ENCODE data around the gene CFAP206.

CFAP206 gene, protein sequence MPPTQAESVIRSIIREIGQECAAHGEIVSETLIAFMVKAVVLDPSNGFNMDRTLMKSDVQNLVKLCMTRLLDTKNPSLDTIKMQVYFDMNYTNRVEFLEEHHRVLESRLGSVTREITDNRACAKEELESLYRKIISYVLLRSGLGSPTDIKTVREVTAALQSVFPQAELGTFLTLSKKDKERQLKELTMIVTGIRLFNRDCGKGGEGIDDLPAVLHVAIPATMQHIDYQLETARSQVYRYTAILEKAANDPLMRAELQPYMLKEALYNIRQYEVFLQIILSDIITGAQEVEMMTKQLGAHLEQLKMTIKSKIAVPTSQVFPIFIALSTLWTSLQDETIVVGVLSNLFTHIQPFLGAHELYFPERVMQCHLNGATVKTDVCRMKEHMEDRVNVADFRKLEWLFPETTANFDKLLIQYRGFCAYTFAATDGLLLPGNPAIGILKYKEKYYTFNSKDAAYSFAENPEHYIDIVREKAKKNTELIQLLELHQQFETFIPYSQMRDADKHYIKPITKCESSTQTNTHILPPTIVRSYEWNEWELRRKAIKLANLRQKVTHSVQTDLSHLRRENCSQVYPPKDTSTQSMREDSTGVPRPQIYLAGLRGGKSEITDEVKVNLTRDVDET
- 0.07 to 0.48 reads per million in 2 donors for total RNA-seq

DNA sequence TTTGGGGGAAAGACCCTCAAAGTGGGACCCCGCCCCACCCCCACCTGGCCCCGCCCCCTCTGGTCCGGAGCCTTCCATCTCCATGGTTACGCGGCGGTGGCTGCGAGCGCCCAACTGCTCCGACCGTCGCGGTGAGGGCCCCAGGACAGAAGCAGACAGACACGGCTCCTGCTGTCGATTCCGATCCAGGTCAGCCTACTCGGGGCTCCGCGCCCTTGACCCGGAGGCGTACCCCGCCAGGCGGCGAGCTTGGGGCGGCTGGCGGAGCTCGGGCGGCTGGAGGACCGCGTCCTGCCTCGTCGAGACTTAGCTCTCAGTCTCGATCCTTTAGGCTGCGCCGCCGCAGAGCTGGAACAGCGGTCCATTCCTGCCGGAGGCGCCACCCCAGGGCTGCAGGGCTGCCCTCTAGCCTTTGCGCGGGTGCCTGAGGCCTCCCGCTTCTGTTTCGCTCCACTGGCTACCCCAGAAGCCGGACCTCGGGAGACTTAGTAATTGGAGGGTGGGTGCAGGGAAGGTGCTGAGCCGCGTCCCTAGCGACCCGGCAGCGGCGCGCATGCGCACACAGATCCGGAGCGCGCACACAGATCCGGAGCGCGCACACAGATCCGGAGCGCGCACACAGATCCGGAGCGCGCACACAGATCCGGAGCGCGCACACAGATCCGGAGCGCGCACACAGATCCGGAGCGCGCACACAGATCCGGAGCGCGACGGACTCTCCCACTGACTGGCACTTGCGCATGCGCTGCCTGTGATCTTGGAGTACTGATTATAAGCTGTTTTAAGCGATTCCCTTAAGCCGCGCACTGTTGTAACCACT lies at the start of gene CFAP206:
Gene CFAP206 (plus strand): TSS at position 72 of the 820 bp plus-strand sequence. CDS start 1,868 bp downstream, outside the sequence.
- DNase-seq: peak; percentile 70

DNA sequence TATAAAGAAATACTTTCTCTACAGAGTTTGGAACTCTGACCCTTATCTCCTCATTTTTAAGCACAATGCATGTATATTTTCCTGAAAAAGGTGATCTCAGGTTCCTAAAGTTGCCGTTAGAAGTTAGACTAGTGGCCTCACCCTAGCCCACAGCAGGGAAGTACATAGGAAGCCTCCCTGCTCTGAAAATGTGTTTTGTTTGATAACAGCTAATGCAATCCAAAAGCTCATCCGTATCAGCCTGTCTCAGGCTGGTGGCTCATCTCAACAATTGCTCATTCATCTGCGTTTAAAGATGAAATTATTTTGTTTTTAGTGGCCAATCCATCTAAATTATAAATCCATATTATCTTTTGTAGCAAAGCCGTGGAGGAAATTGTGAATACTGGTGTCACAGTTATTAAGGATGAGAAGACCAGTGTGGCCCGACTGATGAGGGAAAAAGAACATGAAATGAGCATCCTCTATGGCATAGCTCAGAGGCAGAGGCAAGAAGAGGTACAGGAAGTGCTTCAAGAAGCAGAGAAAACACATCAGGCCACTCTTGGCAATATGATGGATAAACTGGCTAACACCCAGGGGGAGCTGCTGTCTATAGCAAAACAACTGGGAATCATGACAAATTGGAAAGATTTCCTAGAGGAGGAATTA lies 43.0 kb upstream of the CFAP206 start:
- no peak for DNase-seq

- no peak for DNase-seq
Measured at GRCh38 chr6:87366072-87366827, 41.5 kb upstream of the CFAP206 start.

DNA sequence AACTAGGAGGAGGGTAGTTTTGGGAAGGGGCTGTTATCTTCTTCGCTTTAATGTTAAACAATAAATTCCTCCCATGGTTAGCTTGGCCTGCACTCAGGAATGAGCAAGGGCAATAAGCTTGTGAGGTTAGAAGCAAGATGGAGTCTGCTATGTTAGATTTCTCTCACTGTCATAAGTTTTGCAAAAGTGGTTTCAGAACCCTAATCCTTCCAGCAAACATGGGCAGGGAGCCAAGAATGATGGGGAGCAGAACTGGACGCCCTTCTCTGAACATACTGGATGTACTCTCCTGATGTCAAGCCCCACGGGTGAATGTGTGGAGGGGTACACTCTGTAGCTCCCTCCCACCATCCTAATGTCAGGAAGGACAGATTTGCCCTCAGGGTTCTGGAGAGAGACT lies 40.9 kb upstream of the CFAP206 start:
- no peak for DNase-seq

- no peak for DNase-seq
Measured at GRCh38 chr6:87373377-87373776, 34.4 kb upstream of the CFAP206 start.

DNA sequence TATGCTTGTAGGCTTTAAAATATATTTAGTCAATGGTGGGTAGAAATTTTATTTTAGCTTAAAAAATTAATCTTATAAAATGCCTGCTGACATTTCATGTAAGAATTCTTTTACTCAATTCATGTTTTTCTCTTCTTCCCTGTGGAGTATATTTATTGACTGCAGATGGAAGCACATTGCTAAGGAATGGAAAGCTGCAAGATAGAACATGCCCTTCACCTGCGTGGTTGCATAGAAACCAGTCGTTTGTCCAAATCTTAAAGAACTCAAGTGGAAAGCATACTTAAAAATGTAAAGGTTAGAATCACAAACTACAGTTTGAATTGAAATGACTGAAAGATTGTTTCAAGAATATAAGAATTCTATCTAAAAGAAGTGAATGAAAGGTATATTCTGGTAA lies 32.5 kb upstream of the CFAP206 start:
- DNase-seq: no peak

DNA sequence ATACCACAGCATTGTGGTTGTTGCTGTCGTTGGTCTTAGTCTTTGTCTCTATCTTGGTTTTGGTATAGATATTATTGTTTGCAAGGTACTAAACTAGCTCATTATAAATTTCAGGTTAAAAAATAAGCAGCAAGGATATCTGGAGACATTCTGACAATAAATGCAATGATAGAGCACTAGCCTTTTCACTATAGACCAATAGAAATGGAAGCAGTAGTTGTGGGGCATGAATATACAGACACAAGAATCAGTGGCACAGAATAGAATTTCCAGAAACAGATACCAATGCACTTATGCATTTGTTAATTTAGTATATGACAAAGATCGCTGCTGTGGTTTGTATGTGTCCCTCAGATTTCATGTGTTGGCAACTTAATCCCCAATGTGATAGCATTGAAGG lies 31.1 kb upstream of the CFAP206 start:
- DNase-seq: no peak

GRCh38 chr6:87378947-87379346 lies 28.8 kb upstream of the CFAP206 start:
- DNase-seq: no peak

DNA sequence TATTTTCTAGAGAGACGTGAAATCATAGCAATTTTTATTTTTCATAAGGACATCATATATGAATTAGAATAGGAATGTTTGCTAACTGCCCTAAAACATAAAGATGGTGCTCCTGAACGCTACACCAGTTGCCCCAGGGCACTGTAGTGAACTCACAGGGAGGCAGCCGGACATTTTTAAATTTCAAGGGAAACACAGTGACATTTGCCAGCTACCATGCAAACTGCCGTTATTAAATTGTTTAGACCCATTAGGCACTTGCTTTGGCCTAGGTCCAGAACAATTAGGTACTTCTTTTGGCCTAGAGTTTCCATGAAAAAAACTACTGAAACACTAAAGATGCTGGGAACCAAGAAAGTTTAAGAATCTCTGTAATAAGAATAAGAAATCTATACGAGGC lies 24.9 kb upstream of the CFAP206 start:
- DNase-seq: no peak

- DNase-seq: no peak
Measured at GRCh38 chr6:87384038-87384437, 23.7 kb upstream of the CFAP206 start.

GRCh38 chr6:87384449-87384848 lies 23.3 kb upstream of the CFAP206 start:
- DNase-seq: no peak

DNA sequence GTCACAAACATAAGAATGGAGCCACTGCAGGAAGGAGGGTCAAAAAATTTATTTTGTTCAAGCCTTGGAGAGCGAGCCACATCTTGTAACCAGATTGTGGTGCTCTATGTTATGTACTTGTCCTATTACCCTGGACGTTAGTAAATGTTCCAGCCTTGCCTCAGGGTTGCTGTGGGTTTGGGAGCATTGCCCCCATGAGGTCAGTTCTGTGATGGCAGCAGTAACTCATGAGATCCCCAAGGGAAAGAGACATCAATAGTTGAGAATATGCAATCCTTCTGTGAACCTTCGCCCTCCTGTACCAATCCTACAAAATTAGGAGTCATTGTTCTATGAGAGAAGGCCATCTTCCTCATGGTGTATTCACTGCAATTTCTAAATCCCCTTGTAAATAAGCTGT lies 16.4 kb upstream of the CFAP206 start:
- no peak for DNase-seq

GRCh38 chr6:87393026-87393622 lies 14.6 kb upstream of the CFAP206 start:
- peak; percentile 3 for DNase-seq

GRCh38 chr6:87395431-87395830 lies 12.3 kb upstream of the CFAP206 start:
- no peak for DNase-seq

DNA sequence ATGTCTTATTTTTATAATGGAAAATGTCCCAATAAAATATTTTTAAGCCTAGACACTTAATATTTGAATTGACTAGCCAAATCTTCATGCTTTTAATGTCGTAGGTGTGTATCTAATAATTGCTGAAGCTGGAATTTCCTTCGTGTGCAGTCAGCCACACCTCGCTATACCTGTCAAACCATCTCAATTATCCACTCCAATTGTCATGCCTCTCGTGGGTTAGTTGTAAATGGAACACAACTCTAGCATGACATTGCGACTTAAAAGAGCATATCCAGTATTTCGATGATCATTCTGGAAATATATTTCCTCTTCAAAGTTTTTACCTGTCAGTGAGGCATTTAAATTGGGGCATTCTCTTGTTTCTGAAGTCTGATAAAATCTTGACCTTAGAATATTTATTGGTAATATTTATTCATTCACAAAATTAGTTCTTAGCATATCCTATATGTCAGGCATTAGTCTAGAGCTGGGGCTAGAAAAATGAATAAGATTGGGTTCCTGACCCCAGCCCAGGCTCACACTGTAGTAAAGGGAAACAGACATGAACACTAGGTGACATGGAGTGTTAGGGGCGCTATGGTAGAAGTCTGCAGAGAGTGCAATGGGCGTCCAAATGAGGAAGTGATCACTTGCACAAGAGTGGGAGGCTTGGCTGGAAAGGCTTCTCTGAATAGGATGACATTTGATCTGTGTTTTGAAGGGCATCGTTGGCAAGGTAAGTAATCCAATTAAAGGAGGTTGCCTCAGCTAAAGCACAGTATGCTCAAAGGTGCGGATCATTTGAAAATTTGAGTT lies 11.0 kb upstream of the CFAP206 start:
- no peak for DNase-seq

- DNase-seq: no peak
Measured at GRCh38 chr6:87397656-87398055, 10.1 kb upstream of the CFAP206 start.

DNA sequence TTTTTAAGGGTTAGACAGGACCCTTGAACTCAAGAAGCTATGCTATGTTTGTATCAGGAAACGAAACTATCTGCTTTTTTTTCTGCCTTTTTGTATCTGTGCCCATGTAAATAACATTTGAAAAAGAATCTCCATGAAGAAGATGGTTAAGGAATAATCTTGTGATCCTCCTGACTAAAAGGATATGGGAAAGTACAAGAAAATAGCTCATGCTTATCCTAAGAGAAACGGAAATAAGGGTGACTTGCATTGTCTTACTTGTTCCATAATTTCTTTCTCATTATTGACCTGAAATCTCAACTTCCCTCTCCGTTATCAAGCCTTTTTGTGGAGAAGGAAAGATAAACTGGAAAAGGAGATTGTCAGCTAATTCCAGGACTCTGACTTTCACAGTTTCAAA lies 5.9 kb upstream of the CFAP206 start:
- no peak for DNase-seq

DNA sequence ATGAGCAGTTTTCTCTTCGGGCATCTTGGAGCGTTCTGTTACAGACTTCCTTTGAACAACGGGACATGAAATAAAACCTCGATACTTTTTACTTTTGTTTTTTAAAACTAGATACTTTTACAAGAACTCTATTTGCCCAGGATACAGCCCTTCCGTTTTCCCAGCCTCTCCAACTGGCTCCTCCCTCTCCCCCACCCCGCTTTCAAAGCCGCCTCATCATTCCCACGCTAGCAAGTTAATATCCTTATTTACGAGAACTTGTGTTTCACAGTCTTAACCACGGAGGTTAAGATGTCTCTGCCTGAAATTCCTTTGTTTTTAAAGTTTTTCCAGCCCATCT lies 241 bp upstream of the CFAP206 start:
- DNase-seq: peak; percentile 2

GRCh38 chr6:87408721-87409155 lies 966 bp downstream of the CFAP206 start:
- DNase-seq: no peak

- DNase-seq: no peak
Measured at GRCh38 chr6:87419266-87419665, 11.5 kb downstream of the CFAP206 start.

GRCh38 chr6:87420360-87420759 lies 12.6 kb downstream of the CFAP206 start:
- DNase-seq: no peak

Data from T-helper 9 cell (primary cell).